HepG2 (cell line): ENCODE results near the gene RAB32. TPM values are rescaled to one million over a fixed set of nuclear protein-coding genes. Genes with fewer than 3 reads are reported as not detected.

Source experiments
- GATAD1 ChIP-seq: IDR thresholded peaks from 2 replicates; pipeline ENCODE4 v1.6.1; 2016; ENCODE audit warnings: missing genetic modification reagents, missing compliant biosample characterization
- HNRNPLL ChIP-seq: fragments of 200-400 bp; formaldehyde crosslinking; IDR thresholded peaks from 2 replicates; pipeline ENCODE4 v1.6.1; 2017; ENCODE audit warnings: mild to moderate bottlenecking, low read depth, low read length; ENCODE audit not compliant: poor library complexity, severe bottlenecking
- KDM4B ChIP-seq: sonication (generic); formaldehyde crosslinking; IDR thresholded peaks from 2 replicates; pipeline ENCODE4 v1.4.0; 2020; ENCODE audit warnings: missing genetic modification reagents
- SRY ChIP-seq: sonication (generic); formaldehyde crosslinking; IDR thresholded peaks from 2 replicates; pipeline ENCODE4 v1.8.0; 2022; ENCODE audit warnings: mild to moderate bottlenecking, missing genetic modification reagents
- TEAD2 ChIP-seq: sonication (generic); formaldehyde crosslinking; IDR thresholded peaks from 2 replicates; pipeline ENCODE4 v1.9.0; 2021; ENCODE audit warnings: missing genetic modification reagents
- ZNF30 ChIP-seq: sonication (generic); formaldehyde crosslinking; IDR thresholded peaks from 2 replicates; pipeline ENCODE4 v1.5.0; 2020; ENCODE audit warnings: mild to moderate bottlenecking, missing genetic modification reagents
- polyA plus RNA-seq, 8 experiments: library from polyadenylated mRNA; depleted of rRNA in 3 of 8; stranded (reverse) in 7 of 8; unstranded in 1 of 8; fragments of >200 nt; fragmentation: Illumina TruSeq in 4 of 8; extraction: Trizol in 4 of 8; gene quantifications; 2 replicates each; pipeline versions ENCODE4 v1.2.1 to v1.2.3, GENCODE V29; 2011 to 2016; ENCODE audit warnings: low read depth in 4 of 8, missing spikeins in 1 of 8, mixed read lengths in 1 of 8; ENCODE audit not compliant: insufficient read depth in 1 of 8
- total RNA-seq, 5 experiments: library from RNA; depleted of rRNA; stranded (reverse); fragments of >200 nt; fragmentation: Illumina TruSeq; extraction: Trizol; gene quantifications; 2 replicates each; pipeline ENCODE4 v1.2.3, GENCODE V29; 2016; ENCODE audit warnings: low read depth in 1 of 5
- TF ChIP-seq, protein P1 (sequence below): sonication (generic); formaldehyde crosslinking; IDR thresholded peaks from 2 replicates; pipeline ENCODE4 v1.9.0; 2021; ENCODE audit warnings: mild to moderate bottlenecking, missing genetic modification reagents
- TF ChIP-seq, protein P2 (sequence below): sonication (generic); formaldehyde crosslinking; IDR thresholded peaks from 2 replicates; pipeline ENCODE4 v1.4.0; 2020; ENCODE audit warnings: mild to moderate bottlenecking, missing genetic modification reagents
- TF ChIP-seq, protein P3 (sequence below): sonication (generic); formaldehyde crosslinking; IDR thresholded peaks from 2 replicates; pipeline ENCODE4 v1.4.0; 2020; ENCODE audit warnings: mild to moderate bottlenecking, missing genetic modification reagents

Gene RAB32
- total and polyA plus RNA-seq, 2 of the 13 experiments (the other 11 are each of a cell fraction or from before 2014, with no cell fraction given) = 43.7 to 93.9 TPM

DNA sequence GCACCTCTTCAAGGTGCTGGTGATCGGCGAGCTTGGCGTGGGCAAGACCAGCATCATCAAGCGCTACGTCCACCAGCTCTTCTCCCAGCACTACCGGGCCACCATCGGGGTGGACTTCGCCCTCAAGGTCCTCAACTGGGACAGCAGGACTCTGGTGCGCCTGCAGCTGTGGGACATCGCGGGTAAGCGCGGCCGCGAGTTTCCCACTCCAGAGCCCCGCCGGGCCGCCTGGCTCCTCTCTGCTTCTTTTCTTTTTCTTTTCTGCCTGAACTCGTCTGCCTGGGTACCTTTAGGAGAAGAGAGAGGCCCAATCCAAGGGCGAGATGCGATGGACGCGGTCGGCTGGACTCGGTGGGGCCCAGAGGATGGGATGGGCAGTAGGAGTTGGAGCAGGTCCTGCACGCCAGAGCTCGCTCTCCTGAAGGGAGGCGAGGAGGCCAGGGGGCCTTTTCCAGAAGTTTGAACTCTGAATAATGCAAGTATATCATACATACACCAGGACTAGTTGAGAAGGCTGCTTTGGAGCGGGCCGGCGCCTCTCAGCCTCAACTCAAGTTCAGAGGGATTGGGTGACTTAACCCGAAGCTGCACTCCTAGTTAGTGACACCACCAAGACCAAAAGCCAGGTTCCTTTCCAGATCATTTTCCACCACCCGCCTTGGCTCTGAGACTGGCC, 445 bp downstream of the RAB32 start (continued):
- TF ChIP-seq, protein P1, sequence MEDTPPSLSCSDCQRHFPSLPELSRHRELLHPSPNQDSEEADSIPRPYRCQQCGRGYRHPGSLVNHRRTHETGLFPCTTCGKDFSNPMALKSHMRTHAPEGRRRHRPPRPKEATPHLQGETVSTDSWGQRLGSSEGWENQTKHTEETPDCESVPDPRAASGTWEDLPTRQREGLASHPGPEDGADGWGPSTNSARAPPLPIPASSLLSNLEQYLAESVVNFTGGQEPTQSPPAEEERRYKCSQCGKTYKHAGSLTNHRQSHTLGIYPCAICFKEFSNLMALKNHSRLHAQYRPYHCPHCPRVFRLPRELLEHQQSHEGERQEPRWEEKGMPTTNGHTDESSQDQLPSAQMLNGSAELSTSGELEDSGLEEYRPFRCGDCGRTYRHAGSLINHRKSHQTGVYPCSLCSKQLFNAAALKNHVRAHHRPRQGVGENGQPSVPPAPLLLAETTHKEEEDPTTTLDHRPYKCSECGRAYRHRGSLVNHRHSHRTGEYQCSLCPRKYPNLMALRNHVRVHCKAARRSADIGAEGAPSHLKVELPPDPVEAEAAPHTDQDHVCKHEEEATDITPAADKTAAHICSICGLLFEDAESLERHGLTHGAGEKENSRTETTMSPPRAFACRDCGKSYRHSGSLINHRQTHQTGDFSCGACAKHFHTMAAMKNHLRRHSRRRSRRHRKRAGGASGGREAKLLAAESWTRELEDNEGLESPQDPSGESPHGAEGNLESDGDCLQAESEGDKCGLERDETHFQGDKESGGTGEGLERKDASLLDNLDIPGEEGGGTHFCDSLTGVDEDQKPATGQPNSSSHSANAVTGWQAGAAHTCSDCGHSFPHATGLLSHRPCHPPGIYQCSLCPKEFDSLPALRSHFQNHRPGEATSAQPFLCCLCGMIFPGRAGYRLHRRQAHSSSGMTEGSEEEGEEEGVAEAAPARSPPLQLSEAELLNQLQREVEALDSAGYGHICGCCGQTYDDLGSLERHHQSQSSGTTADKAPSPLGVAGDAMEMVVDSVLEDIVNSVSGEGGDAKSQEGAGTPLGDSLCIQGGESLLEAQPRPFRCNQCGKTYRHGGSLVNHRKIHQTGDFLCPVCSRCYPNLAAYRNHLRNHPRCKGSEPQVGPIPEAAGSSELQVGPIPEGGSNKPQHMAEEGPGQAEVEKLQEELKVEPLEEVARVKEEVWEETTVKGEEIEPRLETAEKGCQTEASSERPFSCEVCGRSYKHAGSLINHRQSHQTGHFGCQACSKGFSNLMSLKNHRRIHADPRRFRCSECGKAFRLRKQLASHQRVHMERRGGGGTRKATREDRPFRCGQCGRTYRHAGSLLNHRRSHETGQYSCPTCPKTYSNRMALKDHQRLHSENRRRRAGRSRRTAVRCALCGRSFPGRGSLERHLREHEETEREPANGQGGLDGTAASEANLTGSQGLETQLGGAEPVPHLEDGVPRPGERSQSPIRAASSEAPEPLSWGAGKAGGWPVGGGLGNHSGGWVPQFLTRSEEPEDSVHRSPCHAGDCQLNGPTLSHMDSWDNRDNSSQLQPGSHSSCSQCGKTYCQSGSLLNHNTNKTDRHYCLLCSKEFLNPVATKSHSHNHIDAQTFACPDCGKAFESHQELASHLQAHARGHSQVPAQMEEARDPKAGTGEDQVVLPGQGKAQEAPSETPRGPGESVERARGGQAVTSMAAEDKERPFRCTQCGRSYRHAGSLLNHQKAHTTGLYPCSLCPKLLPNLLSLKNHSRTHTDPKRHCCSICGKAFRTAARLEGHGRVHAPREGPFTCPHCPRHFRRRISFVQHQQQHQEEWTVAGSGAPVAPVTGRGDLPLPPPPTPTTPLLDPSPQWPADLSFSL (CRISPR knock-in tag) = no peak
- TF ChIP-seq, protein P2, sequence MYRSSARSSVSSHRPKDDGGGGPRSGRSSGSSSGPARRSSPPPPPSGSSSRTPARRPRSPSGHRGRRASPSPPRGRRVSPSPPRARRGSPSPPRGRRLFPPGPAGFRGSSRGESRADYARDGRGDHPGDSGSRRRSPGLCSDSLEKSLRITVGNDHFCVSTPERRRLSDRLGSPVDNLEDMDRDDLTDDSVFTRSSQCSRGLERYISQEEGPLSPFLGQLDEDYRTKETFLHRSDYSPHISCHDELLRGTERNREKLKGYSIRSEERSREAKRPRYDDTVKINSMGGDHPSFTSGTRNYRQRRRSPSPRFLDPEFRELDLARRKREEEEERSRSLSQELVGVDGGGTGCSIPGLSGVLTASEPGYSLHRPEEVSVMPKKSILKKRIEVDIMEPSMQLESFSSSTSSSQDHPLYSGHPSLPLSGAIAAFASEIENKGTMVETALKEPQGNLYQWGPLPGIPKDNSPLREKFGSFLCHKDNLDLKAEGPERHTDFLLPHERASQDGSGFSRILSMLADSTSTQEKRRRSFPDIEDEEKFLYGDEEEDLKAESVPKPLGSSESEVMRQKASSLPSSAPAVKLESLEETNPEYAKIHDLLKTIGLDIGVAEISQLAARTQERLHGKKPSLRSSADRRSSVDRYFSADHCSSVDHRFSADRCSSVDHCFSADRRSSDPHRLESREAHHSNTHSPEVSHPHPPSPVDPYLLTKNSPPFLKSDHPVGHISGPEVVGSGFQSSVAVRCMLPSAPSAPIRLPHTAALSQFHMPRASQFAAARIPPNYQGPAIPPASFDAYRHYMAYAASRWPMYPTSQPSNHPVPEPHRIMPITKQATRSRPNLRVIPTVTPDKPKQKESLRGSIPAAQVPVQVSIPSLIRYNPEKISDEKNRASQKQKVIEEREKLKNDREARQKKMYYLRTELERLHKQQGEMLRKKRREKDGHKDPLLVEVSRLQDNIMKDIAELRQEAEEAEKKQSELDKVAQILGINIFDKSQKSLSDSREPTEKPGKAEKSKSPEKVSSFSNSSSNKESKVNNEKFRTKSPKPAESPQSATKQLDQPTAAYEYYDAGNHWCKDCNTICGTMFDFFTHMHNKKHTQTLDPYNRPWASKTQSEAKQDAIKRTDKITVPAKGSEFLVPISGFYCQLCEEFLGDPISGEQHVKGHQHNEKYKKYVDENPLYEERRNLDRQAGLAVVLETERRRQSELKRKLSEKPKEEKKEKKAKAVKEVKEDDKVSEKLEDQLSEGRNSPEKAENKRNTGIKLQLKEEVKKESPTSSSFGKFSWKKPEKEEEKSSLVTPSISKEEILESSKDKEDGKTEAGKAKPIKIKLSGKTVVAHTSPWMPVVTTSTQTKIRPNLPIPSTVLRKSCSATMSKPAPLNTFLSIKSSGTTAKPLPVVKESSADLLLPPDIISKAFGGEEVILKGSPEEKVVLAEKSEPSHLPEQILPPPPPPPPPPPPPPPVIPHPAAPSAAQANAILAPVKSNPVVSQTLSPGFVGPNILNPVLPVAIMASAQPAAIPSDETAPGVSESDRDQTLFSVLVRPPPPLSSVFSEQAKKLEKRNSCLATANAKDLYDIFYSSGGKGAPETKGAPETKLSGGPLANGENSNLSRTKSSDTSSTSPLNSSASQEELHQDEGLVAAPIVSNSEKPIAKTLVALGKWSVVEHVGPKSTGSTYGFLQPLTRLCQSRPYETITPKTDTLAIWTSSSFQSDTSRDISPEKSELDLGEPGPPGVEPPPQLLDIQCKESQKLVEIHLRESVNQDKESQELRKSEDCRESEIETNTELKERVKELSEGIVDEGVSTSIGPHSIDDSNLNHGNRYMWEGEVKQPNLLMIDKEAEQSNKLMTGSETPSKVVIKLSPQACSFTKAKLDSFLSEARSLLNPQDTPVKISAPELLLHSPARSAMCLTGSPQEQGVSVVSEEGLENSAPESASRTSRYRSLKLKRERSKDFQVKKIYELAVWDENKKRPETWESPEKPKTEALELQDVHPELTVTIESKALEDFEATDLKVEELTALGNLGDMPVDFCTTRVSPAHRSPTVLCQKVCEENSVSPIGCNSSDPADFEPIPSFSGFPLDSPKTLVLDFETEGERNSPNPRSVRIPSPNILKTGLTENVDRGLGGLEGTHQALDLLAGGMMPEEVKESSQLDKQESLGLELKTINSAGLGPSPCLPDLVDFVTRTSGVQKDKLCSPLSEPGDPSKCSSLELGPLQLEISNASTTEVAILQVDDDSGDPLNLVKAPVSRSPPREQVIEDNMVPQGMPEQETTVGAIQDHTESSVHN (CRISPR knock-in tag) = no peak
- TF ChIP-seq, protein P3, sequence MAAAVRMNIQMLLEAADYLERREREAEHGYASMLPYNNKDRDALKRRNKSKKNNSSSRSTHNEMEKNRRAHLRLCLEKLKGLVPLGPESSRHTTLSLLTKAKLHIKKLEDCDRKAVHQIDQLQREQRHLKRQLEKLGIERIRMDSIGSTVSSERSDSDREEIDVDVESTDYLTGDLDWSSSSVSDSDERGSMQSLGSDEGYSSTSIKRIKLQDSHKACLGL = 0 out of 2 replicates have a peak, but pooled peaks have one; percentile 45
- TF ChIP-seq KDM4B (peak; percentile 23; the same call in 1 of the 2 replicates), GATAD1 (peak; percentile 40), HNRNPLL (peak; percentile 42), TEAD2 (CRISPR knock-in tag) (0 out of 2 replicates have a peak, but pooled peaks have one; percentile 17), ZNF30 (CRISPR knock-in tag) (no peak), SRY (no peak)
